ENCODE data around the gene XRCC3. TPM values are rescaled to one million over a fixed set of nuclear protein-coding genes. Genes with fewer than 3 reads are reported as not detected.

Gene XRCC3
- total and polyA plus RNA-seq, 10 of the 15 experiments (the other 5 are each of a cell fraction or from before 2014, with no cell fraction given) = 0.37 to 52.0 (median 26.8) TPM

GRCh38 chr14:103723748-103724081, 8.5 kb upstream of the XRCC3 start:
- ChIA-PET CTCF (interaction anchor here (1.0 kb wide), 1 partner anchor 88 kb away, joined by 3 read pairs; no protein-coding TSS in a partner anchor), POLR2A (interaction anchor here (0.6 kb wide), 1 partner anchor 1312 kb away, joined by 3 read pairs; no protein-coding TSS in a partner anchor), SMC1A (ENCODE audit: uncharacterized antibody, unreplicated experiment) (no interaction called here), RAD21 (ENCODE audit: unreplicated experiment) (no interaction called here)
- Histone ChIP-seq H3K27ac (ENCODE audit: control insufficient read depth, insufficient read depth) (no peak overlapping the region), H3K36me3 (ENCODE audit: control insufficient read depth in 2 of 2, insufficient read depth in 2 of 2, low read length in 1 of 2) (no peaks in the 10 kb centered on the region; a peak in 1 of 4 replicates), H2AFZ (ENCODE audit: control insufficient read depth, low read depth, low read length) (no peak overlapping the region), H3K4me1 (ENCODE audit: control insufficient read depth, insufficient read depth, low read length) (no peaks in the 10 kb centered on the region; the same call in 1 of the 2 replicates), H3K9ac (ENCODE audit: control insufficient read depth, insufficient read depth, low read length) (no peak overlapping the region), H3K27me3 (replicated peaks in 1 of 2; ENCODE audit: control insufficient read depth in 2 of 2, insufficient read depth in 2 of 2, low read length in 1 of 2) (no peaks in the 10 kb centered on the region), H3K4me3 (no peak overlapping the region), H3K4me2 (ENCODE audit: control insufficient read depth, insufficient read depth) (no peak overlapping the region), H3K9me3 (replicated peaks; ENCODE audit: control insufficient read depth, insufficient read depth, low read length) (no peaks in the 10 kb centered on the region), H3K79me2 (ENCODE audit: control insufficient read depth, insufficient read depth, low read length) (no peaks in the 10 kb centered on the region), H4K20me1 (ENCODE audit: control insufficient read depth, insufficient read depth) (no peaks in the 10 kb centered on the region)
- intact Hi-C loops (cut with micrococcal nuclease; ENCODE audit: unreplicated experiment) (no loop called here), in situ Hi-C loops (cut with MboI) (no loop called here)
- 95% methylated on average over 7 of the region's 7 CpGs for WGBS (ENCODE audit: insufficient coverage, insufficient replicate concordance, low lambda C conversion rate, missing lambda C conversion rate)
- DNase-seq (ENCODE audit: low read depth, low spot score) (no peak), ATAC-seq (no peak), FAIRE-seq (no peak)
- no TSS peak for BruUV-seq (replicated peaks)
- TF ChIP-seq POLR2AphosphoS2 (IDR thresholded peaks at IDR 0.05; ENCODE audit: low read depth, low read length) = no peak
- TF ChIP-seq JUND (IDR thresholded peaks at IDR 0.05; ENCODE audit: low read depth, low read length) = no peak
- TF ChIP-seq GABPA (IDR thresholded peaks at IDR 0.05; ENCODE audit: low read depth) = no peak
- TF ChIP-seq SKIL (IDR thresholded peaks at IDR 0.05; ENCODE audit: low read depth, poor library complexity, severe bottlenecking) = no peak
- no peak for TF ChIP-seq PAX8 (IDR thresholded peaks at IDR 0.05)
- no peak for TF ChIP-seq CEBPB (IDR thresholded peaks at IDR 0.05; ENCODE audit: borderline replicate concordance in 1 of 2, low read depth in 2 of 2, low read length in 2 of 2)
- no peak for TF ChIP-seq FOXK2 (IDR thresholded peaks at IDR 0.05)
- no peak for TF ChIP-seq ETV6 (conservative IDR thresholded peaks at IDR 0.05 in 1 of 2, IDR thresholded peaks at IDR 0.05 in 1 of 2; ENCODE audit: borderline replicate concordance in 1 of 2, low read depth in 1 of 2)
- TF ChIP-seq ASH2L (IDR thresholded peaks at IDR 0.05; ENCODE audit: borderline replicate concordance, low read depth) = no peak
- TF ChIP-seq MAX (IDR thresholded peaks at IDR 0.05; ENCODE audit: low read depth, low read length) = no peak
- no peak for TF ChIP-seq PRDM15 (CRISPR knock-in tag; IDR thresholded peaks at IDR 0.05)
- TF ChIP-seq HSF1 (IDR thresholded peaks at IDR 0.05; ENCODE audit: low read depth, low read length) = no peak
- no peak for TF ChIP-seq NFXL1 (IDR thresholded peaks at IDR 0.05; ENCODE audit: borderline replicate concordance)
- no peak for TF ChIP-seq CTCF (IDR thresholded peaks at IDR 0.05 in 2 of 3, conservative IDR thresholded peaks at IDR 0.05 in 1 of 3; ENCODE audit: control insufficient read depth in 2 of 3, extremely low read depth in 1 of 3, insufficient read depth in 1 of 3, low read depth in 3 of 3, low read length in 3 of 3)
- TF ChIP-seq RFX5 (IDR thresholded peaks at IDR 0.05; ENCODE audit: low read depth, low read length) = no peak
